LNCAP (cell line): ENCODE results near the gene ZFR.

Experiments used
- TF ChIP-seq, protein P1 (sequence below): fragments of 450-650 bp; IDR thresholded peaks from 2 replicates; pipeline ENCODE4 v1.5.1; 2017; ENCODE audit warnings: mild to moderate bottlenecking

ZFR gene

DNA sequence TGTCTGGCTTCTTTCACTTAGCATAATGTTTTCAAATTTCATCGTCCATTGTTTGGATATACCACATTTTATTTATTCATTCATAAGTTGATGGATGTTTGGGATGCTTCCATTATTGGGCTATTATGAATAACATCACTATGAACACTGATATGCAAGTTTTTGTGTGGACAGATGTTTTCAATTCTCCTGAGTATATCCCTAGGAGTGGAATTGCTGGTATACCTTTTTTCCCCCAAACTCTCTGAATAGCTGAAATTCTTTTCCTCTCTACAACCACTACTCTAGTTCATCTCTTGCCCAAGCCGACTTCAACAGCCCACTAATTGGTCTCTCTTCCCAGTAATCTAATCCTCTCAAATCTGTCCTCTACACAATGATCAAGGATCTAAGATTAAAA is 4.7 kb upstream of the ZFR start:
- TF ChIP-seq, protein P1, sequence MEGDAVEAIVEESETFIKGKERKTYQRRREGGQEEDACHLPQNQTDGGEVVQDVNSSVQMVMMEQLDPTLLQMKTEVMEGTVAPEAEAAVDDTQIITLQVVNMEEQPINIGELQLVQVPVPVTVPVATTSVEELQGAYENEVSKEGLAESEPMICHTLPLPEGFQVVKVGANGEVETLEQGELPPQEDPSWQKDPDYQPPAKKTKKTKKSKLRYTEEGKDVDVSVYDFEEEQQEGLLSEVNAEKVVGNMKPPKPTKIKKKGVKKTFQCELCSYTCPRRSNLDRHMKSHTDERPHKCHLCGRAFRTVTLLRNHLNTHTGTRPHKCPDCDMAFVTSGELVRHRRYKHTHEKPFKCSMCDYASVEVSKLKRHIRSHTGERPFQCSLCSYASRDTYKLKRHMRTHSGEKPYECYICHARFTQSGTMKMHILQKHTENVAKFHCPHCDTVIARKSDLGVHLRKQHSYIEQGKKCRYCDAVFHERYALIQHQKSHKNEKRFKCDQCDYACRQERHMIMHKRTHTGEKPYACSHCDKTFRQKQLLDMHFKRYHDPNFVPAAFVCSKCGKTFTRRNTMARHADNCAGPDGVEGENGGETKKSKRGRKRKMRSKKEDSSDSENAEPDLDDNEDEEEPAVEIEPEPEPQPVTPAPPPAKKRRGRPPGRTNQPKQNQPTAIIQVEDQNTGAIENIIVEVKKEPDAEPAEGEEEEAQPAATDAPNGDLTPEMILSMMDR, result no peak

DNA sequence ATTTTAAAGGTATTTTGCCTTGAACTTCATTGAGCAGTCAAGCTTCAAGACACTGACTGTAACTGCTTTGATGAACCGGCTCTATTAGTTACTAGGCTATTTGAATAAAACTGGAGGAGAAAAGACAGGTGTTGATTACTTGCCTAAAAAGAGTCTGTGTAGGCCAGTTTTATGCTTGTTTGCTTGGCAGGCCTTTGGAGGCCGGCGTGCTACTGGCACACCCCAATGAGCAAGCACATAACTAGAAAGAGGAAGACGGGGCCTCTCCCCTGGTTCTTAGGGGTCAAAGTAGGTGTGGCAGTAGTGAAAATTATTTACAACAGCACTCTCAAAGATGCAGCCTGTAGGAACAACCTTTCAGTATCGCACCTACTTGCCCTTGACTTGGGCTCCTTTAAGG is 2.1 kb upstream of the ZFR start:
- TF ChIP-seq, protein P1, result no peak

DNA sequence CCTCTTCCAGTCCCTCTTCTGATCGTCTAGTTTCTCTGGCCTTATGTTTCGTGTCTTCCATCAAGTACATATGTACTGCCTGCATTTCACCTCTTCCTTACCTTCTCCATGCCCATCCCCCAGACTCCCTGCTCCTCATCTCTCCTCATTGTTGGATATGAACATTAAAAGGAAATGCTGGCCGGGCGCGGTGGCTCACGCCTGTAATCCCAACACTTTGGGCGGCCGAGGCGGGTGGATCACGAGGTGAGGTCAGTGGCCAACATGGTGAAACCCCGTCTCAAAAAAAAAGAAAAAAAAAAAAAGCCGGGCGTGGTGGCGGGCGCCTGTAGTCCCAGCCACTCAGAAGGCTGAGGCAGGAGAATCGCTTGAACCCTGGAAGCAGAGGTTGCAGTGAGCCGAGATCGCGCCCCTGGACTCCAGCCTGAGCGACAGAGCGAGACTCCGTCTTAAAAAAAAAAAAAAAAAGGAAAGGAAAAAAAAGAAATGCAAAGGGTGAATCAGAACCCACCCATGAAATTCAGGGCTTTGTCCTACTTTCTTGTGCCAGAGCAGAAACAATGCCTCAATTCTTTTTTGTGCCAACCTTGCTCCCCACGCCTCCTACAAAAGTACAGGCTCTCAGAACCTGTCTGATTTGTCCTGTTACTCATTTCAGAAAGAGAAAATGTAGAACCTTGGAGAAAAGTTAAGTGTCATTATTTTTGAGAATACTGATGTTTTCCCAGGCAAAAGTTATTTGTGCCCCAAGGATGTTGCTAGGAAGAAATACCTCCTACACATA is 1.5 kb upstream of the ZFR start:
- TF ChIP-seq, protein P1, result no peak

DNA sequence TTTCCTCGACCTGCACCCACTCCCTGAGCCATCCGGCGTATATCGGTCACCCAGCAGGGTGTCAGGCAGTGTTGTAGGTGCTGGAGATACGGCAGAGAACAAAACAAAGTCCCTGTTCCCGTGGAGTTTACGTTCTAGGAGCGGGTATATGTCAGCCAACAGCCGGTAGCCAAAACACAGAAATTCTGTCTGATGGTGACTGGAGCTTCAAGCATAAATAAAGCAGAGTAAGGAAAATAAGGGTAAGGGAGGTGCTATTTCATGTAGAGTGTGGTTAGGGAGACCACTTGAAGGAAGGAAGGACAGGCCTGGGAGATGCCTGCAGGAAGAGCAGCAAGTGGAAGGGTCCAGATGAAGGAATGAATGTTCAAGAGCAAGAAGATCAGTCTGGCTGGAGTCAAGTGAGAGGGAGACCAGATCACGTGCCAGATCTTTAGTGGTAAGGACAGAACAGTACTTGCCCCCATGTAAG is 783 bp upstream of the ZFR start:
- TF ChIP-seq, protein P1, result no peak

DNA sequence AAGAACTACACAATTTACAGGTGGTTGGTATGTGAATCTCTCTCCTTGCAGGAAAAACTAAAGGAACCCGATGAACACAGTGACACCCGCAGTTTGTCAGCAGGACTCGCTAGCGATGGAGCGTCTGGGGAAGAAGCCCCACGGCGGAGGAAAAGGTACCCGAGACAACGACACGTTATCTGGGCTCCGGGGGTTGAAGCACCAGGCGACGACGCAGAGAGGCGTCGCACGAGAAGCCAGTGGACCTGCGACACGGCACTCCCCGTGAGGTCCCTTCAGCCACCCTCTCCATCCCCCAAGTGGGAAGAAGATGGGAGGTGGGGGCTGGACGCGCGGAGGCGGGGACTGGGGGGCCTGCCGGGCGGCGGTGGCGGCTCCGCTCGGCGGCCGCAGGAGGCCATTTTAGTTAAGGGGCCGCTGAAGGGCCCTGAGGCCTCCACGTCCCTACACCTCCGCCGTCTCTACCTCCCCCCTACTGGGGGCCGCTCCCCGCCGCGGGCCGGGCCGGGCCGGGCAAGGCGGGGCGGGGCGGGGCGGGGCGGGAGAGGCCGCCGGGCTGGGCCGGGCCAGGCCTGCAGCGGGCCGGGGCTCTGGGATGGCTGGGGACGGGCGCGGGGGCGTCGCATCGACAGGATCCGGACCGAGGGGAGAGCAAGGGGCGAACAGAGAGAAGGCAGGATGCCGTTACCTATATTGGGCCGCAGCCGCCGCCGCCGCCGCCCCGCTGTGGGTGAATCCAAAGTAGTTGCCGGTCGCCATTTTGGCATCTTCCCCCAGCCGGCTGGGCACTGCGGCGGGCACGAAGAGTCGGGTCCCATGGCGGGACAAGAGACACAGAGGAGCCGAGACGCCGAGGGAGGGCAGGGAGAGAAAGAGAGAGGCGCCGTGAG is 754 bp downstream of the ZFR start:
- TF ChIP-seq, protein P1, result no peak

DNA sequence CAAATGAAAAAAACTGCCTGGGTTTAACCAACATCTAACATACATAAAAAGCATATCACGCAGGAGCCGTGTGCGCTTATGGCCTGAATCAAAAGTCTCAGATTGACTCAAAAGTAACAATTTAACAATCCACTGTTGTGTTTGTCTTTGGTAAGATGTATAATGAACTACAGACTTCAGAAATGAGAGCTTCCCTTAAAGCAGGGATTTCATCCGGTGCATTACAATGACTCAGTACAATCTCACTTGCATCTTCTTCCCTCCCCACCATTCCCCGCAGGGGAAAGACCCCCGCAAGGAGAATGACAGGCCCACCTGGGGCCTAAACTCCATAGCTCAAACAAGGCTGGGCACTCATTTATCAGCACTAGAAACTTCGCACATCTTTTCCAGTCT is 1.4 kb downstream of the ZFR start:
- TF ChIP-seq, protein P1, result no peak

DNA sequence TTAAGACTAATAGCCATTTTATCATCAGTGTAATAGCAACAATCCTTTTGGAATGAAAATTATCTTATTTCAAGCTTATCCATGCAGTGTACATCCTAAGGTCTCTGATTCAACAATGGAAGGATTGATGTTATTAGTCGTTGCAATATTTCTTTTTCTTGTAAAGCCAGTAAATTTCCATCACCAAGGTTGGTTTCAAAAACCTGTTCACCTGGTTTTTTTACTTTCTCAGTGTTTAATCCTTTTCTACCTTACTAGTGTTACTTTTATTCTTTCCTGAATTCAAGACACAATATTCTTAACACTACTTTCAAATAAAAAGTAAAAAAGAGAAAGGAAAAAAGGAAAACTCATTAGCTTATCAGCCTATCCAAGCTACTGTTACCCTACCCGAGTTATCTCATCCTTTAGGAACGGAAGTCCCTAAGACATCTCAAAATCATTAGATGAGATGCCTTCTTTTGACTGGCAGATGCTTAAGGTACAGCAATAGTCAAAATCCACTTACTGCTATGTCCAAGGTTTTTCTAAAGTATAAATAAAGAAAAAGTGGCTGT is 5.4 kb downstream of the ZFR start:
- TF ChIP-seq, protein P1, result no peak
